CD8-positive, alpha-beta memory T cell (primary cell): Measurements from ENCODE around the gene SESN3. TPM values are rescaled to one million over a fixed set of nuclear protein-coding genes. Genes with fewer than 3 reads are reported as not detected.

Source experiments
- CTCF ChIA-PET: fragments of 350-600 bp; sonication (Branson Sonifier 250); formaldehyde crosslinking; loops from one replicate; lab custom pipeline; 2021; ENCODE audit warnings: antibody characterized with exemption; lab: Charles Lee
- POLR2A ChIA-PET: fragments of 350-600 bp; sonication (Branson Sonifier 250); formaldehyde crosslinking; loops from one replicate; lab custom pipeline; 2021; ENCODE audit warnings: antibody characterized with exemption; lab: Charles Lee
- DNase-seq, 5 donors: peaks; one replicate each; pipeline versions ENCODE4 v3.0.0 to v3.0.0-alpha.2; 2020 to 2022; ENCODE audit warnings: mixed read lengths in 1 of 5
- H3K27ac ChIP-seq: one replicate; pipeline ENCODE4 v1.7.0; 2013; ENCODE audit warnings: low read depth, mild to moderate bottlenecking, low read length, moderate library complexity
- H3K27me3 ChIP-seq: 2 replicates; pipeline ENCODE4 v1.7.0; 2013; ENCODE audit warnings: low read length, mild to moderate bottlenecking; ENCODE audit not compliant: insufficient read depth, poor library complexity, severe bottlenecking
- H3K36me3 ChIP-seq: 2 replicates; pipeline ENCODE4 v1.7.0; 2013; ENCODE audit warnings: mild to moderate bottlenecking, low read length, moderate library complexity; ENCODE audit not compliant: insufficient read depth
- H3K4me1 ChIP-seq: 2 replicates; pipeline ENCODE4 v1.7.0; 2013; ENCODE audit warnings: mild to moderate bottlenecking, low read length, moderate library complexity; ENCODE audit not compliant: insufficient read depth
- H3K4me3 ChIP-seq: 2 replicates; pipeline ENCODE4 v1.7.0; 2013; ENCODE audit warnings: mild to moderate bottlenecking, low read length
- H3K9me3 ChIP-seq: 2 replicates; pipeline ENCODE4 v1.7.0; 2013; ENCODE audit warnings: mild to moderate bottlenecking, low read length
- H3K27ac Mint-ChIP-seq, 8 donors: one replicate each; pipeline ENCODE4 v1.8.0; 2020 to 2021; ENCODE audit warnings: mixed read lengths in 8 of 8, mild to moderate bottlenecking in 6 of 8, inconsistent platforms in 3 of 8, moderate library complexity in 3 of 8
- H3K27me3 Mint-ChIP-seq, 2 donors: one replicate each; pipeline ENCODE4 v1.8.0; 2020 to 2021; ENCODE audit warnings: mixed read lengths in 2 of 2, mild to moderate bottlenecking in 1 of 2, moderate library complexity in 1 of 2
- H3K36me3 Mint-ChIP-seq, 3 donors: one replicate each; pipeline ENCODE4 v1.8.0; 2020 to 2021; ENCODE audit warnings: mixed read lengths in 3 of 3, inconsistent platforms in 1 of 3, mild to moderate bottlenecking in 1 of 3
- H3K4me1 Mint-ChIP-seq, 3 donors: one replicate each; pipeline ENCODE4 v1.8.0; 2020 to 2021; ENCODE audit warnings: mixed read lengths in 3 of 3, inconsistent platforms in 1 of 3, mild to moderate bottlenecking in 1 of 3
- H3K4me3 Mint-ChIP-seq, 7 donors: one replicate each; pipeline ENCODE4 v1.8.0; 2020 to 2021; ENCODE audit warnings: mixed read lengths in 7 of 7, mild to moderate bottlenecking in 6 of 7, moderate library complexity in 4 of 7, inconsistent platforms in 2 of 7
- H3K9me3 Mint-ChIP-seq, 5 donors: one replicate each; pipeline ENCODE4 v1.8.0; 2020 to 2022; ENCODE audit warnings: mixed read lengths in 5 of 5, mild to moderate bottlenecking in 3 of 5, moderate library complexity in 2 of 5, inconsistent platforms in 1 of 5
- polyA plus RNA-seq: library from polyadenylated mRNA; unstranded; fragments of 300-500 nt; fragmentation: Illumina TruSeq; gene quantifications from one replicate; pipeline ENCODE4 v1.2.3, GENCODE V29; 2021
- total RNA-seq, 2 experiments: library from RNA; stranded (reverse); gene quantifications; one replicate each; pipeline ENCODE4 v1.2.3, GENCODE V29; 2021

Gene SESN3
- total and polyA plus RNA-seq, 3 experiments from 2014 or later = 2.1 to 19.7 (median 18.8) TPM

DNA sequence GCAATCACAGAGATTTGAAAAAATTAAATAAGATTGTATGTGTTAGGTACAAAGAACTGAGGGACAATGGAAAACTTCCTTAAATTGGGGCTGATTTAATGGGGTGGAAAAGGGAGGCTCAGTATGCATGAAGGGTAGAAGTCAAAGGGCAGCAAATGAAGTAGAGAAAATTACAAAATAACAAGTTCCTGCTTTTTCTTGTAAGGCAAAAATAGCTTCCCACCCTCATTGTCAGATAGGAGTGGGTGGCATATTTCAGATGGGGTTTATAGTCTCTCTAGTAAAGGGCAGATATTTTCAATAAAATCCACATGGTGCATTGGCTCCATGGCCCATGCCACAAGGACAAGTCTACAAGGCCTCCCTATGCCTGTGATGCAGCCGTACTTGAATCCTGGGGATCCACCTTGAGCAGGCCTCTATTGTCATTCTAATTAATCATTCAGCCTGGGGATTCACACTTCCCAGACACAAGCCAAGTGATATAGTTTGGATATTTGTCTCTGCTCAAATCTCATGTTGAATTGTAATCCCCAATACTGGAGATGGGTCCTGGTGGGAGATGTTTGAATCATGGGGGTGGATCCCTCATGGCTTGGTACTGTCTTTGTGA is 36.7 kb upstream of the SESN3 start:
- ChIA-PET CTCF (no interaction called here), POLR2A (no interaction called here)
- Histone ChIP-seq H3K27ac (no peak overlapping the region), H3K36me3 (no peaks in the 10 kb centered on the region), H3K4me1 (peaks cover 9% of the 10 kb centered on the region), H3K27me3 (no peaks in the 10 kb centered on the region), H3K9me3 (no peaks in the 10 kb centered on the region), H3K4me3 (no peak overlapping the region)
- Mint-ChIP-seq H3K36me3 (peaks cover 0 to 2% (median 0%) of the 10 kb centered on the region in 3 donors), H3K27ac (no peak overlapping the region), H3K4me3 (no peak overlapping the region), H3K9me3 (no peaks in the 10 kb centered on the region), H3K27me3 (peaks cover 0 to 2% of the 10 kb centered on the region in 2 donors), H3K4me1 (peaks cover 6 to 7% (median 6%) of the 10 kb centered on the region in 3 donors)
- DNase-seq = no peak

DNA sequence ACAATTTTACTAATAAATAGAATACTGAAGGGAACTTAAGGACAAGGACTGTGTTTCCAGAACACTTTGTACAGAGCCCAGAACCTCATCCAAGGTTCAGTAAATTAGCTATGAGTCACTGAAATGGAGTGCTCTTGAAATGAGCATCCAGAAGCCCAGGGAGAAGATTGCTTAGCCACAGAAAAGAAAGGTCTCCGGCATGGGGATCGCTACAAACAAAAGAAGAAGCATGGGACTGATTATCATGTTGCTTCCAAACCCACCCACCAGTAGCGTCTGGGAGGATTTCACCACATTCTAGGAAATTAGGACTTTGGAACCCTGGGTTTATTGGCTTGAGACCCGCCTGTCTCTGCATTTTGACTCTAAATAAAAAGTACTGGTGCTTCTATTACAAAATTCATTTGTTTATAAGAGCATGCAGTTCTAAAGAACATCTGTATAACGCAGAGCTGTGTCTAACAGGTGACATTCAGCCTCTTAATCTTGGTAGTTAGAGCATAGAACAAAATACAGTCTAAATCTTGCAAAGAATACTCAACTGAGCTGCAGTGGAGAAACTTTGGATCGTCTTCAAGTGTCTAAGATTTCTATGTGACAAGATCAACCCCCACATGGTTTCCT is 35.9 kb upstream of the SESN3 start:
- H3K27me3 ChIP-seq = no peaks in the 10 kb centered on the region
- H3K27ac ChIP-seq = no peak overlapping the region
- H3K4me1 ChIP-seq = peaks cover 9% of the 10 kb centered on the region
- no peak overlapping the region for H3K4me3 ChIP-seq
- POLR2A ChIA-PET = no interaction called here
- no peak overlapping the region for H3K4me3 Mint-ChIP-seq
- no peak overlapping the region for H3K27ac Mint-ChIP-seq
- H3K27me3 Mint-ChIP-seq = peaks cover 0 to 2% of the 10 kb centered on the region in 2 donors
- DNase-seq = no peak
- H3K9me3 ChIP-seq = no peaks in the 10 kb centered on the region
- H3K36me3 ChIP-seq = no peaks in the 10 kb centered on the region
- H3K36me3 Mint-ChIP-seq = peaks cover 0 to 2% (median 0%) of the 10 kb centered on the region in 3 donors
- H3K4me1 Mint-ChIP-seq = peaks cover 6 to 7% (median 6%) of the 10 kb centered on the region in 3 donors
- CTCF ChIA-PET = no interaction called here
- no peaks in the 10 kb centered on the region for H3K9me3 Mint-ChIP-seq

DNA sequence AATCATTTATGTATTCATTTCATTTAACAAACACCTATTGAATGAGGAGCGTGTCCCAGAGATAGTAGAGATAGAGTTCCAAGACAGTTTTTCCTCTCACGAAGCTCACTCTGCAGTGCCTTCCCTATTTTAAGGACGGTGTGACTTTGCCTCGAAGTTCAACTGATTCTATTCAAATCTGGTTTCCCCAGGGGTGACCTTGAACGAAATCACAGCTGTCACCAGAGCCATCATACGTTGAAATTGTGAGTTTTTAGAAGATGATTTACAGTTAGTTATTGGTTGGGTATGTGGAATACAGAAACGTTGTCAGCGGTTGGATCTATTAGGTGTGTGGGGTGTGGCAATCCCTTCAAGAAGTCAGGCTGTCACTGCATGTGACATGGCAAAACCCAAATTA is 33.9 kb upstream of the SESN3 start:
- H3K27ac ChIP-seq = no peak overlapping the region
- POLR2A ChIA-PET = no interaction called here
- no peaks in the 10 kb centered on the region for H3K27me3 ChIP-seq
- peaks cover 6 to 7% (median 6%) of the 10 kb centered on the region in 3 donors for H3K4me1 Mint-ChIP-seq
- no peak for DNase-seq
- no peak overlapping the region for H3K4me3 Mint-ChIP-seq
- CTCF ChIA-PET = interaction anchor here (0.9 kb wide), 1 partner anchor 110 kb away, joined by 3 read pairs; no protein-coding TSS in a partner anchor
- no peaks in the 10 kb centered on the region for H3K9me3 ChIP-seq
- H3K27ac Mint-ChIP-seq = no peak overlapping the region
- peaks cover 0 to 2% (median 0%) of the 10 kb centered on the region in 3 donors for H3K36me3 Mint-ChIP-seq
- no peak overlapping the region for H3K4me3 ChIP-seq
- H3K9me3 Mint-ChIP-seq = no peaks in the 10 kb centered on the region
- no peaks in the 10 kb centered on the region for H3K36me3 ChIP-seq
- peaks cover 9% of the 10 kb centered on the region for H3K4me1 ChIP-seq
- peaks cover 0 to 2% of the 10 kb centered on the region in 2 donors for H3K27me3 Mint-ChIP-seq

GRCh38 chr11:95262994-95263765 is 32.2 kb upstream of the SESN3 start:
- Mint-ChIP-seq H3K4me3 (no peak overlapping the region), H3K27ac (no peak overlapping the region), H3K9me3 (no peaks in the 10 kb centered on the region), H3K4me1 (peaks cover 6 to 7% (median 6%) of the 10 kb centered on the region in 3 donors), H3K27me3 (no peaks in the 10 kb centered on the region), H3K36me3 (no peaks in the 10 kb centered on the region)
- peaks cover 9% of the 10 kb centered on the region for H3K4me1 ChIP-seq
- ChIA-PET POLR2A (no interaction called here), CTCF (no interaction called here)
- no peak for DNase-seq
- no peaks in the 10 kb centered on the region for H3K36me3 ChIP-seq
- no peak overlapping the region for H3K27ac ChIP-seq
- no peaks in the 10 kb centered on the region for H3K9me3 ChIP-seq
- no peaks in the 10 kb centered on the region for H3K27me3 ChIP-seq
- no peak overlapping the region for H3K4me3 ChIP-seq

- no peak for DNase-seq
- H3K4me3 Mint-ChIP-seq = peak overlapping the region in 1 of 7 donors; percentile 0
- CTCF ChIA-PET = interaction anchor here (3.4 kb wide), 1 partner anchor 448 kb away, joined by 11 read pairs; no protein-coding TSS in a partner anchor
Measured at GRCh38 chr11:95257456-95257971, 26.5 kb upstream of the SESN3 start.

GRCh38 chr11:95256321-95256779 is 25.3 kb upstream of the SESN3 start:
- POLR2A ChIA-PET = no interaction called here
- Histone ChIP-seq H3K27me3 (no peaks in the 10 kb centered on the region), H3K4me1 (peaks cover 37% of the 10 kb centered on the region), H3K9me3 (no peaks in the 10 kb centered on the region), H3K36me3 (no peaks in the 10 kb centered on the region), H3K27ac (no peak overlapping the region), H3K4me3 (no peak overlapping the region)
- CTCF ChIA-PET = interaction anchor here (1.0 to 4.1 kb wide), 3 partner anchors 103 to 453 kb away, joined by 3 to 18 read pairs (median 11); no protein-coding TSS in a partner anchor
- H3K27ac Mint-ChIP-seq = peak overlapping the region in 1 of 8 donors; percentile 77
- H3K4me1 Mint-ChIP-seq = peaks cover 21 to 41% (median 31%) of the 10 kb centered on the region in 3 donors
- peak in 1 of 5 donors; percentile 8 for DNase-seq
- no peaks in the 10 kb centered on the region for H3K9me3 Mint-ChIP-seq
- no peak overlapping the region for H3K4me3 Mint-ChIP-seq
- H3K36me3 Mint-ChIP-seq = no peaks in the 10 kb centered on the region
- H3K27me3 Mint-ChIP-seq = no peaks in the 10 kb centered on the region

More at GRCh38 chr11:95257456-95257971, 26.5 kb upstream of the SESN3 start:
- Histone ChIP-seq H3K36me3 (no peaks in the 10 kb centered on the region), H3K4me3 (no peak overlapping the region), H3K9me3 (no peaks in the 10 kb centered on the region), H3K27me3 (no peaks in the 10 kb centered on the region), H3K27ac (no peak overlapping the region), H3K4me1 (peaks cover 37% of the 10 kb centered on the region)
- Mint-ChIP-seq H3K27me3 (no peaks in the 10 kb centered on the region), H3K4me1 (peaks cover 21 to 41% (median 31%) of the 10 kb centered on the region in 3 donors), H3K27ac (peak overlapping the region in 1 of 8 donors; percentile 62), H3K36me3 (no peaks in the 10 kb centered on the region), H3K9me3 (no peaks in the 10 kb centered on the region)
- POLR2A ChIA-PET = no interaction called here

GRCh38 chr11:95255251-95256145 is 24.5 kb upstream of the SESN3 start:
- Mint-ChIP-seq H3K9me3 (no peaks in the 10 kb centered on the region), H3K27me3 (no peaks in the 10 kb centered on the region), H3K36me3 (no peaks in the 10 kb centered on the region), H3K27ac (peak overlapping the region in 4 of 8 donors; percentile 70 to 88 (median 80)), H3K4me1 (peaks cover 21 to 41% (median 31%) of the 10 kb centered on the region in 3 donors), H3K4me3 (no peak overlapping the region)
- ChIA-PET CTCF (interaction anchor here (3.4 to 4.1 kb wide), 3 partner anchors 23 to 450 kb away, joined by 11 to 18 read pairs (median 16); partner anchors contain the start of gene SESN3), POLR2A (interaction anchor here (1.0 to 2.2 kb wide), 2 partner anchors 23 to 439 kb away, joined by 5 to 8 read pairs; no protein-coding TSS in a partner anchor)
- Histone ChIP-seq H3K27me3 (no peaks in the 10 kb centered on the region), H3K27ac (no peak overlapping the region), H3K9me3 (no peaks in the 10 kb centered on the region), H3K4me3 (no peak overlapping the region), H3K36me3 (no peaks in the 10 kb centered on the region), H3K4me1 (peaks cover 37% of the 10 kb centered on the region)
- DNase-seq = no peak
